ENCODE measurements around the gene RGS10.

- TF ChIP-seq, protein P1, sequence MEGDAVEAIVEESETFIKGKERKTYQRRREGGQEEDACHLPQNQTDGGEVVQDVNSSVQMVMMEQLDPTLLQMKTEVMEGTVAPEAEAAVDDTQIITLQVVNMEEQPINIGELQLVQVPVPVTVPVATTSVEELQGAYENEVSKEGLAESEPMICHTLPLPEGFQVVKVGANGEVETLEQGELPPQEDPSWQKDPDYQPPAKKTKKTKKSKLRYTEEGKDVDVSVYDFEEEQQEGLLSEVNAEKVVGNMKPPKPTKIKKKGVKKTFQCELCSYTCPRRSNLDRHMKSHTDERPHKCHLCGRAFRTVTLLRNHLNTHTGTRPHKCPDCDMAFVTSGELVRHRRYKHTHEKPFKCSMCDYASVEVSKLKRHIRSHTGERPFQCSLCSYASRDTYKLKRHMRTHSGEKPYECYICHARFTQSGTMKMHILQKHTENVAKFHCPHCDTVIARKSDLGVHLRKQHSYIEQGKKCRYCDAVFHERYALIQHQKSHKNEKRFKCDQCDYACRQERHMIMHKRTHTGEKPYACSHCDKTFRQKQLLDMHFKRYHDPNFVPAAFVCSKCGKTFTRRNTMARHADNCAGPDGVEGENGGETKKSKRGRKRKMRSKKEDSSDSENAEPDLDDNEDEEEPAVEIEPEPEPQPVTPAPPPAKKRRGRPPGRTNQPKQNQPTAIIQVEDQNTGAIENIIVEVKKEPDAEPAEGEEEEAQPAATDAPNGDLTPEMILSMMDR (IDR thresholded peaks at IDR 0.05) = no peak
- TF ChIP-seq POLR2A (IDR thresholded peaks at IDR 0.05) (no peak), POLR2AphosphoS5 (IDR thresholded peaks at IDR 0.05) (no peak), EP300 (IDR thresholded peaks at IDR 0.05) (no peak)
Observed at GRCh38 chr10:119507115-119507514, 35.4 kb downstream of the RGS10 start.

All from sigmoid colon (tissue), 4 donors.